GM19328 (cell line): ENCODE data around the gene COL4A2.
"Not testable (repeated sequence)": the region's sequence is repeated elsewhere in the genome, so short reads cannot be mapped to it uniquely, and the experiment has no call there.

Experiments used
- ATAC-seq: cut with Tn5 transposase; IDR thresholded peaks from one replicate; pipeline ENCODE4 v1.9.1; 2021; ENCODE audit warnings: mild to moderate bottlenecking, moderate library complexity; ENCODE audit not compliant: unreplicated experiment

COL4A2 gene

GRCh38 chr13:110485604-110486003, 178.5 kb downstream of the COL4A2 start:
- ATAC-seq: no peak

DNA sequence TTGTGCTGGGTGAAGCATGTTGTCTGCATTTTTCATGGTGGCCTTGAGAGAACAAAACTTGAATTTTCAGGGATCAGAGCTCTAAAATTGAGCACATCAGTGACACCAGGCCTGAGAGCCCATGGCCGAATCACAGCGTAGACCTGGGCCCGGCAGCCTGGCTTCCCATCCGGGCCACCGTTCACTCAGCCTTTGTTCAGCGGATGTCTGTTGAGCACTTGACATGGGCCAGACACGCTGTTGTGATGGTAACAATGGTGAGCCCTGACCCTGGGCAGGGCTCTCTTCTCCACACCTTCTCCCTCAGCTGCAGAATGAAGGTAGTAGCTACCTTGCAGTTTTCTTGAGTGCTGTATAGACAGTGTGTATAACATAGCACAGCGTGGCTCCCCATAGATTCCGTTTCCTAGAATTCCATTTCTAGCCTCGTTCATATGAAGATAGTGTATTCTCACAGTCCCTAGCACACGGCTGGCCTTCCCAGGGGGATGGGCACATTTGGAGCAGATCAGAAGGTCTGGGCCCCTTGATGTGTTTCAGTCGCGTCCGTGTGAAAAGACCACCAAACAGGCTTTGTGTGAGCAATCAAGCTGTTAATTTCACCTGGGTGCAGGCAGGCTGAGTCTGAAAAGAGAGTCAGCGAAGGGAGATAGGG, 179.1 kb downstream of the COL4A2 start:
- ATAC-seq: no peak

- ATAC-seq: not testable (repeated sequence)
Measured at GRCh38 chr13:110486880-110487279, 179.8 kb downstream of the COL4A2 start.

- no peak for ATAC-seq
Measured at GRCh38 chr13:110490009-110490770, 183.1 kb downstream of the COL4A2 start.

DNA sequence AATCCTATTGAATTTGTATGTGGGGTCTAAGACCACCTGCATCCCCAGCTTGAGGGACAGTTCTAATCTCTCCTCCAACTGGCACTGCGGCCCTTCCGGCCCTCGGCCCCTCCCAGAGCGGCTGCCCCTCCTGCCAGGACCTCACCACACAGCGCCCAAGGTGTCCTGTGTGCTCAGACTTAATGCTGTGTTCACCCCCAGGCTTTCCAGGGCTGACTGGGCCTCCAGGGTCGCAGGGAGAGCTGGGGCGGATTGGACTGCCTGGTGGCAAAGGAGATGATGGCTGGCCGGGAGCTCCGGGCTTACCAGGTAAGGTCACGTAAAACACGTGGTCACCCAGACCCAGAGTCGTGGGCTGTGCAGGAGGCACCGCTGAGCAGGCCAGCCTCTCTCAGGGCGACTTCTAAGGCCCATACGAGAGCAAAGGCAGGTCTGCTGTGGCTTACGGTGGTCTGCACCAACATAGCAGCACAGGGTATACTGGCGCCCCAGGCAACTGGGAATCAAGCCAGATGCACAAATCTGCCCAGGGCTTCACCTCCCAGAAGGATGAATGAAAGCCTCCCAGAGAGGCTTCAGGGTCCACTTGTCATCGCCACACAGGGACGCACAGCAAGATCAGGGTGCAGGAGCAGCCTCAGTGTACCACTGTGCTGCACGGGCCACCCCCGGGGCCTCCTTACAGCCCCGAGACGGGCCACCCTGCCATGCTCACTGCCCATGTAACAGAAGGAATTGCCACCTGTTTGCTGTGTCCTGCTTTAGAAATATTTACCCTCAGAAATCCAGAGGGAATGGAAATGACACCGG, 185.0 kb downstream of the COL4A2 start:
- no peak for ATAC-seq

DNA sequence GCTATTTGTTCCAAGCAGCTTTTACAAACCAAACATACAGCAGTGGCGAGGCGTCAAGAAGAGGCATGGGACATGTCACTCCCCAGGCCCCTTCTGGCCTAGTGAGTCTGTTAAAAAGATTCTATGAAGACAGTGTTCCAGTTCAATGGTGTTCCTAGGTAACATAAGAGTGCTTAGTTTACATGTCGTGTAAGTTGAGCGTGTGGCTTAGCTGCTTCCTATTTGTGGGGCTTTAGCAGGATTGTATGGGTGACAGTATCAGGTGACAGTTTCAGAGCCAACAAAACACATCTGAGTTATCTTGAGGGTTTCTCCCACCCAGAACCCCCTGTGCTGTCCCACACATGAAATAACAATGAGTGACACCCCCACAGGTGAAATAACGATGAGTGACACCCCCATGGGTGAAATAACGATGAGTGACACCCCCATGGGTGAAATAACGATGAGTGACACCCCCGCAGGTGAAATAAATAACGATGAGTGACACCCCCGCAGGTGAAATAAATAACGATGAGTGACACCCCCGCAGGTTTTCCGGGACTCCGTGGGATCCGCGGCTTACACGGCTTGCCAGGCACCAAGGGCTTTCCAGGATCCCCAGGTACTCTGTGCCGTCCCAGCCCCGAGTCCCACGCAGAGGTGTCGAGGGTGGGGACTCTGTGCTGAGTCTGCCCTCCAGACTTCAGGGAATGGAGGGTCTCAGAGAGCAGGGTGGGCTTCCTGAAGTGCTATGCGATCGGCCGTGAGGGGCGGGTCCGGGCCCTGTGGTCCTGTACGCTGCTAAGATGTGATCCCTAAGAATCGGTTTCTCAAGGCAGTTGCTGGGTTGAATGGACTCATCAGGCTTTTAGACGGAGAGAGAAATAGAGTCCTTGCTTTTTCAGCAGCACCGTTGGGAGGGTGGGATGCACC, 185.9 kb downstream of the COL4A2 start:
- no peak for ATAC-seq

GRCh38 chr13:110493613-110494012, 186.5 kb downstream of the COL4A2 start:
- no peak for ATAC-seq

DNA sequence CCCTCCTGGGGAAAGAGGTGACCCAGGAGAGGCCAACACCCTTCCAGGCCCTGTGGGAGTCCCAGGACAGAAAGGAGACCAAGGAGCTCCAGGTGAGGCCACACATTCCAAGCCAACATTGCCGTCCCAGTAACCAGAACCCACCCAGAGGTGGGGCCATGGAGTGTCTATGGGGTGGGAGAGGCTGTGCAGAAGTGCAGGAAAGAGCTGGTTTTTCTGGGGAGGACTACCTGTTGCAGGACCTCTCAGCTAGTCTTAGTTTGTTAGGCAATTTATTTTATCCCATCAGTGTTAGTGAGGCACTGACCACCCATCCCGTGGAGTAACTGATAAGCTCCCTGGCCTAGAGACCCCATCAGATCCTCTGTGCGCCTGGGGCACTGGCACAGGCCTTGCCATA, 188.3 kb downstream of the COL4A2 start:
- no peak for ATAC-seq

- no peak for ATAC-seq
Measured at GRCh38 chr13:110495881-110496280, 188.8 kb downstream of the COL4A2 start.

GRCh38 chr13:110496281-110496680, 189.2 kb downstream of the COL4A2 start:
- no peak for ATAC-seq

DNA sequence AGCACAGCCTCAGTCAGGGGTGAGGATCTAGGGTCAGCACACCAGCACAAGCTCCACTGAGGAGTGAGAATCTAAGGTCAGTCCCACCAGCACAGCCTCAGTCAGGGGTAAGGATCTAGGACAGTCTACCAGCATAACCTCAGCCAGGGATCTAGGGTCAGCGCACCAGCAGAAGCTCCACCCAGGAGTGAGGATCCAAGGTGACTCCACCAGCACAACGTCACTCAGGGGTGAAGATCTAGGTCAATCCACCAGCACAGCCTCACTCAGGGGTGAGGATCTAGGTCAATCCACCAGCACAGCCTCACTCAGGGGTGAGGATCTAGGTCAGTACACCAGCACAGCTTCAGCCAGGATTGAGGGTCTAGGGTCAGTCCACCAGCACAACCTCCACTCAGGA, 189.9 kb downstream of the COL4A2 start:
- no peak for ATAC-seq

GRCh38 chr13:110497896-110498295, 190.8 kb downstream of the COL4A2 start:
- not testable (repeated sequence) for ATAC-seq

GRCh38 chr13:110498327-110498726, 191.2 kb downstream of the COL4A2 start:
- no peak for ATAC-seq

DNA sequence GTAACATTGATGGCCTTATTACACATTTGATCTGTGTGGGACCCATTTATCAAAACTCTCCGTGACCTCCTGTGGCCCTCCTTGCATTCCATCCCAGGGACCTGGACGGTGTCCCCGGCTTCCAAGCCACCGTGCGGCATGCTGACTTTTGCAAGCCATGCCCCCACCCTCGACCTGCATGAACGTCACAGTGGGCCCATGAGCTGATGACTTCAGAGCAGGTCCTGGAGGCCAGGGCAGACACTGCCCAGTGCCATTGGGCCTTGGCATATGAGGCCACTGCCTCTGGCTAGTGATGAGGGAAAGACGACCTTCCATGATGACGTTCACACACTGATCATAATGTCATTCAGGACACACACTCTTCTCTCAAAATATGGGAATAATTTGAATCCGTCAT, 191.7 kb downstream of the COL4A2 start:
- ATAC-seq: no peak

DNA sequence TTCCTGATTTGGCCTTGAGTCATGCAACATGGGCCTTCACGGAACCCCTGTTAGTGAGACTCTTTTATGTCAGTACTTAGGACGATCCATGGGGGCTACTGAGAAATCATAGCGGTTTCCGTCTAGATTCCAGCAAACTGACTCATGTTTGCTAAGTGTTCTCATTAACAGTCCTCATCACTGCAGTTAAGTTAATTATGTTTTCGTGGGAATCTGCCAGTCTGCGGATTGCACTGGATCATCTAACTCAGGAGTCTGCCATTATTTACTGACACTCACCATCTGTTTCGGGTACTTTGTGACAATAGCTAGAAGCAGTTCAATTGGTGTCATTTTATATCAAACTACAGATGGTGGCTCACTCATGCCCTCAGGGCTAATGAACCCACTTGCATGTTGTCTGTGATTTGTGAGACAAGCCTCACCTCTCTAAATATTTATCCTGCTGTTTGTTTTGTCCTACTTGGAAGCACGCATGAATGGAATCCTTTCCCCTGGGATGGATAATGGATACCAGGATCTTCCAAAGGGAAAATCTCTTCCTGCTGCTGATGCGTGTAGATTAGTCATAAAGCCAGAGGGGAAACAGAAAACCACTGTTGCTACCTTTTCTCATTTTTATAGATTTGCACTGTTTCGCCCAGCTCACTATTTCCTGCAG, 192.7 kb downstream of the COL4A2 start:
- ATAC-seq: no peak

DNA sequence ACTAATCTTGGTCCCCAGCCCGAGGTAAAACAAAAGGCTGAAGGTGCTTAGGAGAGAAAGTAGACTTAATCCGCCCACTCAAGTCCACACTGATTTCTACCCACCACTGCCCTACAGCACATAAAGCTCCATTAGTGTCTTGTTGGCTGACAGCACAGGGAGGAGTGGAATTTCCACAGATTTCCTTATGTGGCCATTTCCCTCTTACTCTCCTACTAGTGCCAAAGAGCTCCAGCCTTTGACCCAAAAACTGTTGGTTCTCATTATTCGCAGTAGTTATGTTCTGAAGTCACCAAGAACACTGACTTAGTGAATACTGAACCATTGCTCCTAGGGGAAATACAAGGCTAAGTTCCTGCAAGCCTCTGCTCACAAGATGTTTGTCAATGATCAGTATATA, 193.3 kb downstream of the COL4A2 start:
- no peak for ATAC-seq

DNA sequence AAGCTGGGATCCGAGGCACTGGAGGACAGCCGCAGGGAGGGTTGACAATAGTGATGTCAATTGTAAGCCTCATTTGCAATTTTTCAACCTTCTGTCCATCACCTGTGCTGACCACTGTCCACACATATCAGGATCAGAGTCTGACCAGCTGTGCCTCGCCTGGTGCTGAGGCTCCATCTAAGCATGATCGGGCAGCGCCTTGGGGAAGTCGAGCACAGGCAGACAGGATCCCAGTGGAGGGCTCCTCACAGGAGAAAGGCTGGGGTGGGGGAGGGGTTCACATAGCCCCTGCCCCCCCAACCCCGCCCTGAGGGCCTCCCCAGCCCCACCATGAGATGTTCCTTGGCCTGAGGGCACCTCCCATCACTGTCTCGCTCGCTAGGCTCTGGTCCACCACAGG, 194.1 kb downstream of the COL4A2 start:
- ATAC-seq: no peak

GRCh38 chr13:110503037-110503901, 196.2 kb downstream of the COL4A2 start:
- no peak for ATAC-seq

DNA sequence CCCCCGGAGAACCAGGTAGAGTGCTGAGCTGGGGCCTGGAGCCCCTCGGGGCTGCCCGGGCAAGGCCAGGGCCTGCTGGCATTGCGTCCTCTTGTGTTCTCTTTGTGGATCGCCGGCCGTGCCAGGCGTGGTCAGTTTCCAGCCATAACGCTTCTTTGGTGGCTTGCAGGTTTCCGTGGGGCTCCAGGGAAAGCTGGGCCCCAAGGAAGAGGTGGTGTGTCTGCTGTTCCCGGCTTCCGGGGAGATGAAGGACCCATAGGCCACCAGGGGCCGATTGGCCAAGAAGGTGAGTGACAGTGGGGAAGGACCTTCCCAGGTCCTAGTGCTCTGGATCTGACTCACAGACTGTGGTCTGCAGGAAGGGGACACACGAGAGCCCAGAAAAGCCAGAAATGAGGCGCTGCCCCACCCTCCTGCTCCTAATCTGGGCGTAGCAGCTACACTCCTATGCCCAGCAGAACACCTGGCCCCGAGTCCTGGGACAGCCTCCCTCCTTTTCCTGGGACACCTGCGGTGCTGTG, 197.0 kb downstream of the COL4A2 start:
- ATAC-seq: no peak
